Neural cell (in vitro differentiated cells): Measurements from ENCODE around the gene CASP2.

Source experiments
- CTCF ChIP-seq: fragments of 450-650 bp; IDR thresholded peaks from 2 replicates; pipeline ENCODE4 v1.5.1; 2014; ENCODE audit warnings: antibody characterized with exemption, mild to moderate bottlenecking, moderate library complexity; ENCODE audit not compliant: poor library complexity, severe bottlenecking
- EZH2 ChIP-seq: fragments of 200-600, 300-800 bp; shearing (Covaris generic), sonication (generic); IDR thresholded peaks from 2 replicates; pipeline ENCODE4 v1.6.1; 2014; ENCODE audit warnings: antibody characterized with exemption, low read length, borderline replicate concordance, mild to moderate bottlenecking; ENCODE audit not compliant: insufficient read depth, poor library complexity, severe bottlenecking
- MXI1 ChIP-seq: fragments of 450-650 bp; conservative IDR thresholded peaks from 2 replicates; pipeline ENCODE4 v1.6.1; 2014; ENCODE audit warnings: antibody characterized with exemption, mild to moderate bottlenecking; ENCODE audit not compliant: poor library complexity, severe bottlenecking
- POLR2AphosphoS5 ChIP-seq: IDR thresholded peaks from 2 replicates; pipeline ENCODE4 v1.6.1; 2012
- RAD21 ChIP-seq: fragments of 450-650 bp; conservative IDR thresholded peaks from 2 replicates; pipeline ENCODE4 v1.6.1; 2014; ENCODE audit warnings: antibody characterized with exemption, mild to moderate bottlenecking, moderate library complexity

- TF ChIP-seq CTCF (no peak), RAD21 (no peak), POLR2AphosphoS5 (no peak), EZH2 (no peak), MXI1 (no peak)
Measured at GRCh38 chr7:143351060-143351459, 62.9 kb downstream of the CASP2 start.
